ENCODE data around the gene BMAL1.
"Not testable (repeated sequence)": the region's sequence is repeated elsewhere in the genome, so short reads cannot be mapped to it uniquely, and the experiment has no call there.

Gene BMAL1

DNA sequence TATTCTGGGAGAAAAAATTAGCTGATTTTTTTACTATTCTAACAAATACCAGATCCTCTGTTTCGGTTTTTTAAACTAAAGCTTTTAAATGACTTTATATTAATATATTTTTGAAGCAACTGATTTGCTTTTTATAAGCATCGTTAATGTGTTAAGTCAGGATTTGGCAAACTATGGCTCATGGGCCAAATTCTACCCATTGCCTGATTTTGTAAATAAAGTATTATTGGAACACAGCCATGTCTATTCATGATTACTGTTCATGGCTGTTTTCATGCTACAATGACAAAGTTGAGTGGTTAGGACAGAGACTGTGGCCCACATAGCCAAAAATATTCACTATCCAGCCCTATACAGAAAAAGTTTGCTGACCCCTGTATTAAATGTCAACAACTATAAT lies 155.8 kb downstream of the BMAL1 start:
- H3K4me1 ChIP-seq (ENCODE audit: control insufficient read depth, insufficient read depth, low read length), result no peaks in the 10 kb centered on the region
- H3K4me3 ChIP-seq (ENCODE audit: low read length), result no peak overlapping the region
- H3K27me3 ChIP-seq (ENCODE audit: control insufficient read depth, insufficient read depth, low read length), result no peaks in the 10 kb centered on the region
- no peak overlapping the region for H3K9ac ChIP-seq (ENCODE audit: low read length)
- no peaks in the 10 kb centered on the region for H3K9me3 ChIP-seq (ENCODE audit: control insufficient read depth, low read length)
- H3K36me3 ChIP-seq (ENCODE audit: control insufficient read depth, insufficient read depth, low read length), result no peaks in the 10 kb centered on the region

DNA sequence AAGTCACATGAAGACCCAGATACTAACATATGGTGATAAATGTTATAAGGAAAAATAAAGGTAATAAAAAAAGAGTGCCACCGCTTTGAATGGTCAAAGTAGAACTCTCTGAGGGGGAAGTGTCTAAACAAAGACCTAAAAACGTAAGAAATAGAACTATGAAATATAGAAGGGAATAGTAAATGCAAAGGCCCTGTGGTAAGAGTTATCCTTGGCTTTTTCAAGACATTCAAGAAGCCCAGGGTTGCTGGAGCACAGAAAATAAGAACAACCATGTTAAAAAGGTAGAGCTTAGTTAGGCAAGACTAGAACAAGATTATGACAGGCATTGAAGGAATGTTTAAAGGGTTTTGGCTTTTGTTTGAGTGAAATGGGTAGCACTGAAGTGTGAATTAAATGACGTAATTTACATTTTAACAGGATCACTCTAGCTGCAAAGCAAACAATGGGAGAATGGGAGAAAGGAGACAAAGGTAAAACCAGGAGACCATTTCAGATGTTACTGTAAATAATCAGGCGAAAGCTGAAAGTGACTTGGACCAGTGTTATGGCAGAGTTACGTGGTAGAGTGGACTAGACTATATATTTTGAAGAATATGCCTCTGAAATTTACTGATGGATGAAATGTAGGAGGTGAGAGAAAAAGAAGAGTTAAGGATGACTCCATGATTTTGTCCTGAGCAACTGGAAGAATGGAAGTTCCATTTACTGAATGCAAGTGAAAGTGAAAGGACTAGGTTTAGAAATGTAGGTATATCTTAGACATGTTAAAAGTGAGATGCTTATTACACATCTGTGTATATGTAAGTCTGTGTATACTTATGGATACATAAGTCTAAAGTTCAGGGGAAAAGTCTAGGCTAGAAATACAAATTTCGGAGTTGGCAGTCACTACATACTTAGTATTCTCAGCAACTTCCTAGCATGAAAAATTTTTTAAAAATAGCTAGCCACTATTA lies 156.9 kb downstream of the BMAL1 start:
- no peaks in the 10 kb centered on the region for H3K9me3 ChIP-seq (ENCODE audit: control insufficient read depth, low read length)

DNA sequence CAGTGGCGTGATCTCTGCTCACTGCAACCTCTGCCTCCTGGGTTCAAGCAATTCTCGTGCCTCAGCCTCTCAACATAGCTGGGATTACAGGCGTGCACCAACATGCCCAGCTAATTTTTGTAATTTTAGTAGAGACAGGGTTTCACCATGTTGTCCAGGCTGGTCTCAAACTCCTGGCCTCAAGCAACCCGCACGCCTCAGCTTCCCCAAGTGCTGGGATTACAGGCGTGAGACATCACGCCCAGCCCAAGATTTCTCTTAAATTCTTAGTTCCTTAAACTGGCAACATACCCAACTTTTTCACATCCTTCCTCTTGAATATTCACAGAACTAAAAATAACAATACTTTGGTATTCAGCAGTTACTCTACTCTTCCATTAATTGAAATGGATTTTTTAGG lies 159.2 kb downstream of the BMAL1 start:
- H3K4me3 ChIP-seq (ENCODE audit: low read length); H3K9me3 ChIP-seq (ENCODE audit: control insufficient read depth, low read length); H3K36me3 ChIP-seq (ENCODE audit: control insufficient read depth, insufficient read depth, low read length); H3K27me3 ChIP-seq (ENCODE audit: control insufficient read depth, insufficient read depth, low read length); H3K4me1 ChIP-seq (ENCODE audit: control insufficient read depth, insufficient read depth, low read length); H3K9ac ChIP-seq (ENCODE audit: low read length): not testable (repeated sequence)

More for the DNA sequence above, 156.9 kb downstream of the BMAL1 start:
- H3K4me3 ChIP-seq (ENCODE audit: low read length), result no peak overlapping the region
- H3K4me1 ChIP-seq (ENCODE audit: control insufficient read depth, insufficient read depth, low read length), result no peaks in the 10 kb centered on the region
- H3K9ac ChIP-seq (ENCODE audit: low read length), result no peak overlapping the region
- no peaks in the 10 kb centered on the region for H3K36me3 ChIP-seq (ENCODE audit: control insufficient read depth, insufficient read depth, low read length)
- H3K27me3 ChIP-seq (ENCODE audit: control insufficient read depth, insufficient read depth, low read length), result no peaks in the 10 kb centered on the region

Measured in mucosa of stomach (tissue), 1 donor.